GM23338 (cell line): ENCODE measurements around the gene PYGO1. TPM values are rescaled to one million over a fixed set of nuclear protein-coding genes. Genes with fewer than 3 reads are reported as not detected.

ENCODE experiments used
- ATAC-seq: fragments of 200-7000 bp; cut with Tn5 transposase; 3 replicates; pipeline ENCODE4 v1.9.1; 2020
- DNase-seq: peaks from one replicate; pipeline ENCODE4 v3.0.0-alpha.2; 2015; ENCODE audit warnings: low spot score
- H2AFZ ChIP-seq: fragments of 200-600 bp; sonication (generic); 2 replicates; pipeline ENCODE4 v1.8.0; 2016; ENCODE audit warnings: antibody characterized with exemption, mild to moderate bottlenecking, moderate library complexity
- H3F3A ChIP-seq: fragments of 200-600 bp; sonication (generic); replicated peaks from 2 replicates; pipeline ENCODE4 v1.8.0; 2017; ENCODE audit warnings: antibody characterized with exemption, mixed run types, low read depth
- H3K27ac ChIP-seq: fragments of 200-600 bp; sonication (generic); 2 replicates; pipeline ENCODE4 v1.6.1; 2016; ENCODE audit warnings: low read depth
- H3K27me3 ChIP-seq: fragments of 200-600 bp; sonication (generic); 2 replicates; pipeline ENCODE4 v1.8.0; 2016; ENCODE audit warnings: mild to moderate bottlenecking, mixed run types, moderate library complexity; ENCODE audit not compliant: insufficient read depth
- H3K36me3 ChIP-seq: fragments of 200-600 bp; sonication (generic); 2 replicates; pipeline ENCODE4 v1.8.0; 2016; ENCODE audit warnings: mild to moderate bottlenecking; ENCODE audit not compliant: insufficient read depth
- H3K4me1 ChIP-seq: fragments of 200-600 bp; sonication (generic); 2 replicates; pipeline ENCODE4 v1.8.0; 2016; ENCODE audit warnings: mild to moderate bottlenecking, moderate library complexity; ENCODE audit not compliant: insufficient read depth
- H3K4me2 ChIP-seq: fragments of 200-600 bp; sonication (generic); 2 replicates; pipeline ENCODE4 v1.7.1; 2017; ENCODE audit warnings: mixed run types
- H3K4me3 ChIP-seq: fragments of 200-600 bp; sonication (generic); 2 replicates; pipeline ENCODE4 v1.6.1; 2016; ENCODE audit warnings: mixed run types
- H3K79me2 ChIP-seq: fragments of 200-600 bp; sonication (generic); replicated peaks from 2 replicates; pipeline ENCODE4 v1.8.0; 2017; ENCODE audit warnings: mild to moderate bottlenecking; ENCODE audit not compliant: insufficient read depth
- H3K9me2 ChIP-seq: fragments of 200-600 bp; sonication (generic); 2 replicates; pipeline ENCODE4 v1.8.0; 2017; ENCODE audit not compliant: insufficient read depth
- H4K20me1 ChIP-seq: fragments of 200-600 bp; sonication (generic); replicated peaks from 2 replicates; pipeline ENCODE4 v1.8.0; 2017; ENCODE audit warnings: mild to moderate bottlenecking; ENCODE audit not compliant: insufficient read depth
- H3K27ac Mint-ChIP-seq: 2 replicates; pipeline ENCODE4 v1.8.0; 2020; ENCODE audit warnings: inconsistent platforms, mild to moderate bottlenecking, moderate library complexity, mixed read lengths
- H3K27me3 Mint-ChIP-seq: 3 replicates; pipeline ENCODE4 v1.8.0; 2022; ENCODE audit warnings: low read depth, mild to moderate bottlenecking, moderate library complexity, mixed read lengths, inconsistent platforms; ENCODE audit not compliant: insufficient read depth, poor library complexity
- H3K36me3 Mint-ChIP-seq: 3 replicates; pipeline ENCODE4 v1.8.0; 2021; ENCODE audit warnings: low read depth, mild to moderate bottlenecking, inconsistent platforms, moderate library complexity, mixed read lengths
- H3K4me1 Mint-ChIP-seq: 3 replicates; pipeline ENCODE4 v1.8.0; 2020; ENCODE audit warnings: mild to moderate bottlenecking, inconsistent platforms, mixed read lengths
- H3K4me3 Mint-ChIP-seq: 3 replicates; pipeline ENCODE4 v1.8.0; 2021; ENCODE audit warnings: moderate library complexity, mild to moderate bottlenecking, inconsistent platforms, mixed read lengths
- H3K9me3 Mint-ChIP-seq: 3 replicates; pipeline ENCODE4 v1.8.0; 2020; ENCODE audit warnings: moderate library complexity, mild to moderate bottlenecking, inconsistent platforms, mixed read lengths
- EZH2 ChIP-seq: fragments of 200-600 bp; sonication (generic); IDR thresholded peaks from one replicate; pipeline ENCODE4 v1.8.0; 2017; ENCODE audit warnings: antibody characterized with exemption, mild to moderate bottlenecking, low read depth; ENCODE audit not compliant: unreplicated experiment
- EZH2phosphoT487 ChIP-seq: fragments of 200-600 bp; sonication (generic); IDR thresholded peaks from one replicate; pipeline ENCODE4 v1.8.1; 2018; ENCODE audit warnings: antibody characterized with exemption; ENCODE audit not compliant: unreplicated experiment
- NANOG ChIP-seq: IDR thresholded peaks from 2 replicates; pipeline ENCODE4 v1.6.1; 2016; ENCODE audit warnings: antibody characterized with exemption, borderline replicate concordance
- ZNF114 ChIP-seq: fragments of 250-450 bp; sonication (Bioruptor Pico); IDR thresholded peaks from 2 replicates; pipeline ENCODE4 v1.5.0; 2020; ENCODE audit warnings: mild to moderate bottlenecking, moderate library complexity
- ZNF331 ChIP-seq: fragments of 250-450 bp; sonication (Bioruptor Pico); IDR thresholded peaks from 2 replicates; pipeline ENCODE4 v1.5.0; 2020; ENCODE audit warnings: low read depth, mild to moderate bottlenecking, moderate library complexity
- polyA plus RNA-seq: library from polyadenylated mRNA; unstranded; fragments of >200 nt; fragmentation: Nextera tagmentation; extraction: Ambion mirVana; gene quantifications from 2 replicates; pipeline ENCODE4 v1.2.1, GENCODE V29; 2016
- total RNA-seq: library from RNA; depleted of rRNA; stranded (reverse); fragments of >200 nt; shearing (Covaris generic); gene quantifications from 2 replicates; pipeline ENCODE4 v1.2.3, GENCODE V29; 2014
- TF ChIP-seq, protein P1 (sequence below): IDR thresholded peaks from one replicate; pipeline ENCODE4 v1.6.1; 2018; ENCODE audit warnings: antibody characterized with exemption; ENCODE audit not compliant: unreplicated experiment
- TF ChIP-seq, protein P2 (sequence below), 2 experiments: fragments of 200-600 bp in 1 of 2; sonication (generic) in 1 of 2; conservative IDR thresholded peaks; 2 replicates each; pipeline versions ENCODE4 v1.5.1 to v1.6.1; 2016 to 2017; ENCODE audit warnings: antibody characterized with exemption in 2 of 2, low read depth in 2 of 2, mild to moderate bottlenecking in 2 of 2, moderate library complexity in 1 of 2
- TF ChIP-seq, protein P3 (sequence below): IDR thresholded peaks from 2 replicates; pipeline ENCODE4 v1.6.1; 2016; ENCODE audit warnings: antibody characterized with exemption

PYGO1 gene
- total and polyA plus RNA-seq, 2 experiments from 2014 or later, result 0.18 to 0.52 TPM

DNA sequence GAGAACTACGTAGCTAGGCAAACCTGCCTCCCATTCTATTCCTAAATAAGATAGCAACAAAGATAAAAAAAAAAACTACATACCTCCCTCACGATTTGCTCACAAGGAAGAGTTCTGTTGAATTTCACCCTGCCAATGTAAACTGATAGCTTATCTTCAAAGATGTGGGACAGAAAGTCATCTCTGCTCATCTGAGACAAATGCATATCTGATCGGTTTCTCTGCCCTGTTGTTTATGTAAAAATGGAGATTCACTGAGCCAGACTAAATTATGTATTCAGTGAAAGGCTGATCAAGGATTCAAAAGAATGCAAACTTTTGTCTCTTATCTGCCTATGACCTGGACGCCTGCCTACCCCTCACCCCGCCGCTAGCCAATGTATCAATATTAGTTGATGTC, 11.2 kb downstream of the PYGO1 start (continued):
- TF ChIP-seq, protein P1, sequence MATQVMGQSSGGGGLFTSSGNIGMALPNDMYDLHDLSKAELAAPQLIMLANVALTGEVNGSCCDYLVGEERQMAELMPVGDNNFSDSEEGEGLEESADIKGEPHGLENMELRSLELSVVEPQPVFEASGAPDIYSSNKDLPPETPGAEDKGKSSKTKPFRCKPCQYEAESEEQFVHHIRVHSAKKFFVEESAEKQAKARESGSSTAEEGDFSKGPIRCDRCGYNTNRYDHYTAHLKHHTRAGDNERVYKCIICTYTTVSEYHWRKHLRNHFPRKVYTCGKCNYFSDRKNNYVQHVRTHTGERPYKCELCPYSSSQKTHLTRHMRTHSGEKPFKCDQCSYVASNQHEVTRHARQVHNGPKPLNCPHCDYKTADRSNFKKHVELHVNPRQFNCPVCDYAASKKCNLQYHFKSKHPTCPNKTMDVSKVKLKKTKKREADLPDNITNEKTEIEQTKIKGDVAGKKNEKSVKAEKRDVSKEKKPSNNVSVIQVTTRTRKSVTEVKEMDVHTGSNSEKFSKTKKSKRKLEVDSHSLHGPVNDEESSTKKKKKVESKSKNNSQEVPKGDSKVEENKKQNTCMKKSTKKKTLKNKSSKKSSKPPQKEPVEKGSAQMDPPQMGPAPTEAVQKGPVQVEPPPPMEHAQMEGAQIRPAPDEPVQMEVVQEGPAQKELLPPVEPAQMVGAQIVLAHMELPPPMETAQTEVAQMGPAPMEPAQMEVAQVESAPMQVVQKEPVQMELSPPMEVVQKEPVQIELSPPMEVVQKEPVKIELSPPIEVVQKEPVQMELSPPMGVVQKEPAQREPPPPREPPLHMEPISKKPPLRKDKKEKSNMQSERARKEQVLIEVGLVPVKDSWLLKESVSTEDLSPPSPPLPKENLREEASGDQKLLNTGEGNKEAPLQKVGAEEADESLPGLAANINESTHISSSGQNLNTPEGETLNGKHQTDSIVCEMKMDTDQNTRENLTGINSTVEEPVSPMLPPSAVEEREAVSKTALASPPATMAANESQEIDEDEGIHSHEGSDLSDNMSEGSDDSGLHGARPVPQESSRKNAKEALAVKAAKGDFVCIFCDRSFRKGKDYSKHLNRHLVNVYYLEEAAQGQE, result no peak
- TF ChIP-seq ZNF114 (CRISPR knock-in tag), result no peak
- TF ChIP-seq, protein P2, sequence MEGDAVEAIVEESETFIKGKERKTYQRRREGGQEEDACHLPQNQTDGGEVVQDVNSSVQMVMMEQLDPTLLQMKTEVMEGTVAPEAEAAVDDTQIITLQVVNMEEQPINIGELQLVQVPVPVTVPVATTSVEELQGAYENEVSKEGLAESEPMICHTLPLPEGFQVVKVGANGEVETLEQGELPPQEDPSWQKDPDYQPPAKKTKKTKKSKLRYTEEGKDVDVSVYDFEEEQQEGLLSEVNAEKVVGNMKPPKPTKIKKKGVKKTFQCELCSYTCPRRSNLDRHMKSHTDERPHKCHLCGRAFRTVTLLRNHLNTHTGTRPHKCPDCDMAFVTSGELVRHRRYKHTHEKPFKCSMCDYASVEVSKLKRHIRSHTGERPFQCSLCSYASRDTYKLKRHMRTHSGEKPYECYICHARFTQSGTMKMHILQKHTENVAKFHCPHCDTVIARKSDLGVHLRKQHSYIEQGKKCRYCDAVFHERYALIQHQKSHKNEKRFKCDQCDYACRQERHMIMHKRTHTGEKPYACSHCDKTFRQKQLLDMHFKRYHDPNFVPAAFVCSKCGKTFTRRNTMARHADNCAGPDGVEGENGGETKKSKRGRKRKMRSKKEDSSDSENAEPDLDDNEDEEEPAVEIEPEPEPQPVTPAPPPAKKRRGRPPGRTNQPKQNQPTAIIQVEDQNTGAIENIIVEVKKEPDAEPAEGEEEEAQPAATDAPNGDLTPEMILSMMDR (conservative IDR thresholded peaks at IDR 0.05; ENCODE audit: low read depth in 2 of 2), result no peak

GRCh38 chr15:55574096-55574495, 14.0 kb downstream of the PYGO1 start:
- H3K4me2 ChIP-seq, result no peak overlapping the region
- ATAC-seq, result no peak
- no peak for DNase-seq
- no peak overlapping the region for H2AFZ ChIP-seq
- peaks cover 1% of the 10 kb centered on the region for H3K27me3 Mint-ChIP-seq
- no peaks in the 10 kb centered on the region for H3K4me1 ChIP-seq
- H3K27me3 ChIP-seq, result no peaks in the 10 kb centered on the region
- H3K4me3 ChIP-seq, result no peak overlapping the region
- no peaks in the 10 kb centered on the region; the same call in 2 of the 3 replicates for H3K4me1 Mint-ChIP-seq
- TF ChIP-seq ZNF331 (no peak), ZNF114 (CRISPR knock-in tag) (no peak), EZH2phosphoT487 (no peak), NANOG (no peak)
- no peak overlapping the region for H3K27ac ChIP-seq
- no peaks in the 10 kb centered on the region for H3K9me2 ChIP-seq
- no peaks in the 10 kb centered on the region for H3K79me2 ChIP-seq
- H3F3A ChIP-seq, result no peaks in the 10 kb centered on the region
- H3K9me3 Mint-ChIP-seq, result peaks cover 14% of the 10 kb centered on the region
- H3K36me3 ChIP-seq, result no peaks in the 10 kb centered on the region
- H3K36me3 Mint-ChIP-seq, result 0 out of 3 replicates have a peak, but pooled peaks cover 4% of the 10 kb centered on the region
- H3K27ac Mint-ChIP-seq, result no peak overlapping the region
- no peaks in the 10 kb centered on the region for H4K20me1 ChIP-seq
- no peak overlapping the region for H3K4me3 Mint-ChIP-seq

DNA sequence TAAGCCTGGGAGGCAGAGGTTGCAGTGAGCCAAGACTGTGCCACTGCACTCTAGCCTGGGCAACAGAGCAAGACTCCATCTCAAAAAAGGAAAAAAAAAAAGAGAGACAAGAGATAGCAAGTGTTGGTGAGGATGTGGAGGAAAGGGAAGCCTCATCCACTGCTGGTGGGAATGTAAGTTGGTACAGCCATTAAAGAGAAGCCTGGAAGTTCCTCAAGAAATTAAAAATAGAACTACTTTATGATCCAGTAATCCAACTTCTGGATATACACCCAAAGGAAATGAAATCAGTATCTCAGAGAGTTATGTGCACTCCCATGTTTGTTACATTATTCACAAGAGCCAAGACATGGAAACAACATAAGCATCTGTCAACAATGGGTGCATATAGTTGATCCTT, 14.9 kb downstream of the PYGO1 start:
- Histone ChIP-seq H3K9me2 (no peaks in the 10 kb centered on the region), H3K79me2 (no peaks in the 10 kb centered on the region), H3K36me3 (no peaks in the 10 kb centered on the region), H3K4me1 (no peaks in the 10 kb centered on the region), H3K27me3 (no peaks in the 10 kb centered on the region), H3K4me3 (no peak overlapping the region), H3K27ac (no peak overlapping the region), H3F3A (no peaks in the 10 kb centered on the region), H3K4me2 (no peak overlapping the region), H4K20me1 (no peaks in the 10 kb centered on the region), H2AFZ (no peak overlapping the region)
- peaks cover 1% of the 10 kb centered on the region for H3K27me3 Mint-ChIP-seq
- DNase-seq (no peak), ATAC-seq (no peak)
- H3K27ac Mint-ChIP-seq, result no peak overlapping the region
- H3K4me1 Mint-ChIP-seq, result no peaks in the 10 kb centered on the region; the same call in 2 of the 3 replicates
- H3K36me3 Mint-ChIP-seq, result 0 out of 3 replicates have a peak, but pooled peaks cover 4% of the 10 kb centered on the region
- H3K4me3 Mint-ChIP-seq, result no peak overlapping the region
- H3K9me3 Mint-ChIP-seq, result peaks cover 14% of the 10 kb centered on the region
- no peak for TF ChIP-seq EZH2
- TF ChIP-seq, protein P3, sequence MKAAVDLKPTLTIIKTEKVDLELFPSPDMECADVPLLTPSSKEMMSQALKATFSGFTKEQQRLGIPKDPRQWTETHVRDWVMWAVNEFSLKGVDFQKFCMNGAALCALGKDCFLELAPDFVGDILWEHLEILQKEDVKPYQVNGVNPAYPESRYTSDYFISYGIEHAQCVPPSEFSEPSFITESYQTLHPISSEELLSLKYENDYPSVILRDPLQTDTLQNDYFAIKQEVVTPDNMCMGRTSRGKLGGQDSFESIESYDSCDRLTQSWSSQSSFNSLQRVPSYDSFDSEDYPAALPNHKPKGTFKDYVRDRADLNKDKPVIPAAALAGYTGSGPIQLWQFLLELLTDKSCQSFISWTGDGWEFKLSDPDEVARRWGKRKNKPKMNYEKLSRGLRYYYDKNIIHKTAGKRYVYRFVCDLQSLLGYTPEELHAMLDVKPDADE, result no peak
